OCI-LY1 (cell line): ENCODE measurements around the gene LHFPL2.

Experiments used
- H2AFZ ChIP-seq: fragments of 200-600 bp; sonication (generic), shearing (Covaris generic); 2 replicates; pipeline ENCODE4 v1.6.0; 2014; ENCODE audit warnings: antibody characterized with exemption, mild to moderate bottlenecking, low read length
- H3F3A ChIP-seq: fragments of 200-600 bp; sonication (generic), shearing (Covaris generic); 2 replicates; pipeline ENCODE4 v1.6.0; 2014; ENCODE audit warnings: mild to moderate bottlenecking, antibody characterized with exemption, low read length, moderate library complexity; ENCODE audit not compliant: insufficient read depth
- H3K27ac ChIP-seq: fragments of 200-600 bp; sonication (generic); 2 replicates; pipeline ENCODE4 v1.5.1; 2014; ENCODE audit warnings: low read length, mixed run types, mild to moderate bottlenecking, low read depth; ENCODE audit not compliant: poor library complexity, severe bottlenecking
- H3K27me3 ChIP-seq: fragments of 200-600 bp; sonication (generic); 2 replicates; pipeline ENCODE4 v1.6.0; 2014; ENCODE audit warnings: antibody characterized with exemption, mild to moderate bottlenecking, low read length, moderate library complexity; ENCODE audit not compliant: insufficient read depth
- H3K36me3 ChIP-seq: fragments of 200-600 bp; sonication (generic); 2 replicates; pipeline ENCODE4 v1.6.1; 2014; ENCODE audit warnings: mild to moderate bottlenecking, antibody characterized with exemption, low read length, moderate library complexity, mixed read lengths; ENCODE audit not compliant: insufficient read depth
- H3K4me1 ChIP-seq: fragments of 200-600 bp; sonication (generic); 2 replicates; pipeline ENCODE4 v1.5.1; 2014; ENCODE audit warnings: mild to moderate bottlenecking, low read length, moderate library complexity; ENCODE audit not compliant: insufficient read depth, severe bottlenecking
- H3K4me2 ChIP-seq: fragments of 200-600 bp; sonication (generic), shearing (Covaris generic); 2 replicates; pipeline ENCODE4 v1.6.1; 2014; ENCODE audit warnings: low read length
- H3K4me3 ChIP-seq: fragments of 200-600 bp; sonication (generic); 2 replicates; pipeline ENCODE4 v1.5.1; 2014; ENCODE audit warnings: low read length, low read depth, mild to moderate bottlenecking, mixed read lengths; ENCODE audit not compliant: poor library complexity, severe bottlenecking
- H3K79me2 ChIP-seq: fragments of 200-600 bp; shearing (Covaris generic); 2 replicates; pipeline ENCODE4 v1.6.1; 2016; ENCODE audit warnings: mixed run types, low read length, mixed read lengths; ENCODE audit not compliant: insufficient read depth
- H3K9ac ChIP-seq: fragments of 200-600 bp; sonication (generic), shearing (Covaris generic); 2 replicates; pipeline ENCODE4 v1.6.1; 2014; ENCODE audit warnings: mild to moderate bottlenecking, low read length, mixed read lengths
- H3K9me2 ChIP-seq: fragments of 200-600 bp; sonication (generic), shearing (Covaris generic); 2 replicates; pipeline ENCODE4 v1.6.1; 2014; ENCODE audit warnings: low read depth, mild to moderate bottlenecking, low read length, mixed read lengths
- H3K9me3 ChIP-seq: fragments of 200-600 bp; shearing (Covaris generic); 2 replicates; pipeline ENCODE4 v1.6.1; 2014; ENCODE audit warnings: low read length, mixed read lengths
- H4K20me1 ChIP-seq: fragments of 200-600 bp; sonication (generic), shearing (Covaris generic); 2 replicates; pipeline ENCODE4 v1.6.0; 2016; ENCODE audit warnings: mild to moderate bottlenecking, low read length; ENCODE audit not compliant: insufficient read depth
- EZH2 ChIP-seq: fragments of 200-600 bp; sonication (generic), shearing (Covaris generic); IDR thresholded peaks from 2 replicates; pipeline ENCODE4 v1.8.0; 2017; ENCODE audit warnings: borderline replicate concordance, mixed run types, mild to moderate bottlenecking, antibody characterized with exemption, low read length, moderate library complexity, mixed read lengths
- TF ChIP-seq, protein P1 (sequence below): fragments of 200-600 bp; sonication (generic), shearing (Covaris generic); IDR thresholded peaks from 2 replicates; pipeline ENCODE4 v1.5.1; 2017; ENCODE audit warnings: mild to moderate bottlenecking, antibody characterized with exemption, low read length, moderate library complexity, mixed read lengths

The LHFPL2 gene

DNA sequence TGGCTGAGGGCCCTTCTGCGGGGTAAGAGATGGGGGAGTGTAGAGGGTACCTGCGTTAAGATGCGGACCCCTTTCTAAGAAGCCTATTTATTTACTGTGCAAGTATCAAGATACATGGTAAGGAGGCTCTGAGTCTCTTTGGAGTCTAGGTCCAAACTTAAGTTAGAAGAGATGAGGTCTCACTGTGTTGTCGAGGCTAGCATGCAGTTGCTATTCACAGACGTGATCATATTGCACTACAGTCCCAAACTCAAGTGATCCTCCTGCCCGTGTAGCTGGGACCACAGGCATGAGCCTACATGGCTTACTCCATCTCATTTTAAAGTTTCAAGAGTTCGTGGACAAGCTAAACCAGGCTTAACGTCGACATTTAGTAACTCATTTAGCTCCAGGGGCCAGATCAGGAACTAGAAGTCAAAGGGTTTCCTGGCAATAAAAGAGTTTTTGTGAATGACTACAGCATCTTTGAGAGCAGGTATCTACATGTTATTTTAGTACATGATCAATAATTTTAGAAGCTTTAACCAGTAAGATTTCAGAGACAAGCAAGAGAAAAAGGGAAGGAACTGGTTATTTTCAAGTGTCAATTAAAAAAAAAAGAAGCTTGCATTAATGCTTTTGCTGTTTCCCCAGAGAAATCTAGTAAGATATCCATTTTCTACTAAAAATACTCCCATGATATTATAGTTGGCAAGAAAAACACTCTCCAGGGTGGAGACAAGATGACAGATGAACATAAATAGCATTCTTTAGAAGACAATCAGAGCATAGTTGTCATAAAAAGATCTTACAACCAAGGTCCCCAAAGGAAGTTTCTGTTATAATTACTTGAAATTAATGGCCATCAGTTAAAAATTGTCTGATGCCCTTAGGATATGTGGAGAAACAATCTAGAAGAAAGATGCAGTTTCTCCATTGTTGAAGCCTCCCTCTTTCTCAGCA, 146.9 kb downstream of the LHFPL2 start:
- TF ChIP-seq, protein P1, sequence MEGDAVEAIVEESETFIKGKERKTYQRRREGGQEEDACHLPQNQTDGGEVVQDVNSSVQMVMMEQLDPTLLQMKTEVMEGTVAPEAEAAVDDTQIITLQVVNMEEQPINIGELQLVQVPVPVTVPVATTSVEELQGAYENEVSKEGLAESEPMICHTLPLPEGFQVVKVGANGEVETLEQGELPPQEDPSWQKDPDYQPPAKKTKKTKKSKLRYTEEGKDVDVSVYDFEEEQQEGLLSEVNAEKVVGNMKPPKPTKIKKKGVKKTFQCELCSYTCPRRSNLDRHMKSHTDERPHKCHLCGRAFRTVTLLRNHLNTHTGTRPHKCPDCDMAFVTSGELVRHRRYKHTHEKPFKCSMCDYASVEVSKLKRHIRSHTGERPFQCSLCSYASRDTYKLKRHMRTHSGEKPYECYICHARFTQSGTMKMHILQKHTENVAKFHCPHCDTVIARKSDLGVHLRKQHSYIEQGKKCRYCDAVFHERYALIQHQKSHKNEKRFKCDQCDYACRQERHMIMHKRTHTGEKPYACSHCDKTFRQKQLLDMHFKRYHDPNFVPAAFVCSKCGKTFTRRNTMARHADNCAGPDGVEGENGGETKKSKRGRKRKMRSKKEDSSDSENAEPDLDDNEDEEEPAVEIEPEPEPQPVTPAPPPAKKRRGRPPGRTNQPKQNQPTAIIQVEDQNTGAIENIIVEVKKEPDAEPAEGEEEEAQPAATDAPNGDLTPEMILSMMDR = no peak
- no peak for TF ChIP-seq EZH2
- Histone ChIP-seq H4K20me1 (no peaks in the 10 kb centered on the region), H2AFZ (no peak overlapping the region), H3K9ac (peak overlapping the region; percentile 17; the same call in 1 of the 2 replicates), H3K9me2 (no peaks in the 10 kb centered on the region), H3K4me3 (no peak overlapping the region), H3K4me2 (peak overlapping the region; percentile 15; the same call in 1 of the 2 replicates), H3K79me2 (peaks cover 37% of the 10 kb centered on the region), H3F3A (no peaks in the 10 kb centered on the region), H3K4me1 (peaks cover 97% of the 10 kb centered on the region), H3K27ac (peak overlapping the region; percentile 98), H3K9me3 (no peaks in the 10 kb centered on the region), H3K27me3 (no peaks in the 10 kb centered on the region), H3K36me3 (peaks cover 3% of the 10 kb centered on the region; the same call in 1 of the 2 replicates)

DNA sequence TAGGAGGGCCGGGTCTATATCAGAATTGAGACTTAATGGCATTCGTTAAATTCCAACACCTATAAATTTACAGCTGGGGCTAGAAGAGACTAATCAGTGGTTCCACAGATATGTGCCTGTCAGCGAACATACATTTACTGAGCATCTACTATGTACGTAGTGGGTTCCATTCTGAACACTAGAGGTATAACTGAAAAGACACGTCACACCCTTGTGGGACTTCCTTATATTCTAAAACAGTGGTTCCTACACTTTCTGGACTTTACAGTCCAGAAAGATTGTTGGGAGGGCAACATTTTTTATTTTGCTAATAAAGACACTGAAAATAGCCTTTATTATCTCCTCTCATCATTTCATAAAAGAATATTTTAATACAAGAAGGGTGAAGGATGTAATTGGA, 147.7 kb downstream of the LHFPL2 start:
- no peak overlapping the region for H2AFZ ChIP-seq
- H3K36me3 ChIP-seq = peaks cover 3% of the 10 kb centered on the region; the same call in 1 of the 2 replicates
- no peaks in the 10 kb centered on the region for H4K20me1 ChIP-seq
- peaks cover 97% of the 10 kb centered on the region for H3K4me1 ChIP-seq
- no peaks in the 10 kb centered on the region for H3F3A ChIP-seq
- H3K27ac ChIP-seq = peak overlapping the region; percentile 98
- no peaks in the 10 kb centered on the region for H3K9me3 ChIP-seq
- no peak overlapping the region for H3K4me2 ChIP-seq
- no peaks in the 10 kb centered on the region for H3K27me3 ChIP-seq
- no peak for TF ChIP-seq EZH2
- TF ChIP-seq, protein P1 = no peak
- no peak overlapping the region for H3K4me3 ChIP-seq
- no peaks in the 10 kb centered on the region for H3K9me2 ChIP-seq
- H3K9ac ChIP-seq = no peak overlapping the region
- peaks cover 41% of the 10 kb centered on the region for H3K79me2 ChIP-seq

DNA sequence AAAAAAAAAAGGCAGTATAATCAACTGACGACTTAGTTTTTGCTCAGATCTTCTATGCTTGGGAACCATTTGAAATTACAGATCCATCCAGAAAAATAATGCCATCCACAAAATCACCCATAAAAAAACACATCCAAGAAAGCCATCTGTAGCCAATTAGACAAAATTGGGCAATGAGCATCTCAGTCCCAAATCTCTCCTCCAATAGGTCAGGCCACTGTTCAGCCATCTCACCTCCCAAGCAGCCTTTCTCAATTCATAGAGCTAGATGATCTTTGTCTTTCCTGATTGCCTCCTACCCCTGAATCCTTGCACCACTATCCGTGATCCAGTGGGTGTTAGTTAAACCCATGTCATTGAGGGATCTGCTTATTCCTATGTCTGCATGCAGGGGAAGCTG, 148.5 kb downstream of the LHFPL2 start:
- no peak for TF ChIP-seq EZH2
- TF ChIP-seq, protein P1 = no peak
- Histone ChIP-seq H3K36me3 (peaks cover 1% of the 10 kb centered on the region; the same call in 1 of the 2 replicates), H2AFZ (no peak overlapping the region), H3K9me3 (no peaks in the 10 kb centered on the region), H3K9me2 (no peaks in the 10 kb centered on the region), H3K79me2 (peaks cover 43% of the 10 kb centered on the region), H3K27me3 (no peaks in the 10 kb centered on the region), H3K27ac (peak overlapping the region; percentile 98), H4K20me1 (no peaks in the 10 kb centered on the region), H3F3A (no peaks in the 10 kb centered on the region), H3K4me2 (peak overlapping the region; percentile 80; the same call in 1 of the 2 replicates), H3K9ac (peak overlapping the region; percentile 66; the same call in 1 of the 2 replicates), H3K4me1 (peaks cover 97% of the 10 kb centered on the region), H3K4me3 (peak overlapping the region; percentile 61)
